ENCODE measurements around the gene CAMK2D.

CAMK2D gene

GRCh38 chr4:113457121-113457520 is 304.4 kb downstream of the CAMK2D start:
- no peak overlapping the region for H3K27ac ChIP-seq
- TF ChIP-seq, protein P1, sequence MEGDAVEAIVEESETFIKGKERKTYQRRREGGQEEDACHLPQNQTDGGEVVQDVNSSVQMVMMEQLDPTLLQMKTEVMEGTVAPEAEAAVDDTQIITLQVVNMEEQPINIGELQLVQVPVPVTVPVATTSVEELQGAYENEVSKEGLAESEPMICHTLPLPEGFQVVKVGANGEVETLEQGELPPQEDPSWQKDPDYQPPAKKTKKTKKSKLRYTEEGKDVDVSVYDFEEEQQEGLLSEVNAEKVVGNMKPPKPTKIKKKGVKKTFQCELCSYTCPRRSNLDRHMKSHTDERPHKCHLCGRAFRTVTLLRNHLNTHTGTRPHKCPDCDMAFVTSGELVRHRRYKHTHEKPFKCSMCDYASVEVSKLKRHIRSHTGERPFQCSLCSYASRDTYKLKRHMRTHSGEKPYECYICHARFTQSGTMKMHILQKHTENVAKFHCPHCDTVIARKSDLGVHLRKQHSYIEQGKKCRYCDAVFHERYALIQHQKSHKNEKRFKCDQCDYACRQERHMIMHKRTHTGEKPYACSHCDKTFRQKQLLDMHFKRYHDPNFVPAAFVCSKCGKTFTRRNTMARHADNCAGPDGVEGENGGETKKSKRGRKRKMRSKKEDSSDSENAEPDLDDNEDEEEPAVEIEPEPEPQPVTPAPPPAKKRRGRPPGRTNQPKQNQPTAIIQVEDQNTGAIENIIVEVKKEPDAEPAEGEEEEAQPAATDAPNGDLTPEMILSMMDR (conservative IDR thresholded peaks at IDR 0.05): no peak

DNA sequence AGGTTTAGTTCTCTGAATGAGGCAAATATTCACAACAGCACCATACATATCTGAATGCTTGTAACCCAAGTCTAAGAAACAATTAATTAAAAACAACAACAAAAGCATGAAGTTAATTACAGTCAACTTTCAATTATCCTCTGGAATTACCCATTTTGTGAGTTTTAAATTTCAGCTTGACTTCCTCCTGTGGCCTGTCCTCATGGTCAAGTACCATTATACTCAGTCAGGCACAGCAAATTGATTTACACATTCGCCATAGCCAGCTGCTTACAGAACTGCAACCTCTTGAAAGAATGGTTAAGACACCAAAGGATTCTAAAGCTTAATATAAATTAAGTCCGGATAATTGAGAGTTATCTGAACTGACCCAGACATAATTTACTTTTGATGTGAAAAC is 306.5 kb downstream of the CAMK2D start:
- H3K27ac ChIP-seq: no peak overlapping the region
- TF ChIP-seq, protein P1 (conservative IDR thresholded peaks at IDR 0.05): no peak

DNA sequence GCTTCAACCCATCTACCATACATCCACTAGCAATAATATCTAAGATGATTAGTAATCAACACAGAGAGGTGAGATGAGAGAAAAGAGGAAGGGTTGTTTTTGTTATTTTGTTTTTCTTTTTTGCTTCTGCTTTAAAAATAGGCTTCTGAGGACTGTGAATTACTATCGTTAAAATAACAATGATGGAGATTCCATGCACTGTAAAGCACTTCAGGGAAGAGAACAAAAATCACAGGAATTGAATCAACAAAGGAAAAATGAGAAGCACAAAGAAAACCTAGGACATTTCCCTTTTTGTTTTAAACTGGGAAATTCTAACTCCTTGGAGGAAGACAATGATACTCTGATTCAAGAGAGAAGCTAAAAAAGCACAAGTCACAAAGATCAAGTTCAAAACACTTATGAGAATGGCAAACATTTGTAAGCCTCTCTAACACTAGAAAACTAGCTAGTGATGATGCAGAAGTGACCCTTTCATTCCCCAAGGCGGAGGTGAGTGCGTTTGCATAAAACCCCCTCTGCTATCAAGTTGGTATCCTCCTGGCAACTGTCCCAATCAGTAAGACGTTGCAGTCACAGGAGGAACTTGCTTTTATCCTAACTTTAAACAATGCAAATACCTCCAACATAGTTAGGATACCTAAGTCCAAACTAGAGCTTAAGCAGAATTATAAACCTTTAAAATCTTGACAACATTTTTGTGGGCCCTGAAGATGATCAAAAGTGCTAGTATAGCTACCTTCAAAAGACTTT is 308.5 kb downstream of the CAMK2D start:
- TF ChIP-seq, protein P1 (conservative IDR thresholded peaks at IDR 0.05): no peak
- no peak overlapping the region for H3K27ac ChIP-seq

DNA sequence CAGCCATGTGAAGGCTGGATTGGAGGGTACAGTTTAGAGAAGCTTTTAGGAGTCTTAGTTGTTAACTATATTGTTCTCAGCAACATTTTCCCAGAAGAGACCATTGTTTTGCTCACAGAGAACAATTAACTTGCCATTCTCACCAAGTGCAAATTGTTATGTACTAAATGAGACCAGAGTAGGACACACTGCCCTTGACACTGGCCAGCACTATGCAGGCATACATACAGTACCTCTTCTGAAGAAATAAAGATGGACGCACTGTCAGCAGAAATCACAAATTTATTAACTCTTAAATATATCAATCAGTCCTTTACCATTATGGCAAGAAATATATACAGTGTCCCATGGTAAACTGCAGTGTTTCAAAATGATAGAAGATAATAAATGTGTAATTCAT is 309.4 kb downstream of the CAMK2D start:
- TF ChIP-seq, protein P1 (conservative IDR thresholded peaks at IDR 0.05): no peak
- H3K27ac ChIP-seq: no peak overlapping the region

DNA sequence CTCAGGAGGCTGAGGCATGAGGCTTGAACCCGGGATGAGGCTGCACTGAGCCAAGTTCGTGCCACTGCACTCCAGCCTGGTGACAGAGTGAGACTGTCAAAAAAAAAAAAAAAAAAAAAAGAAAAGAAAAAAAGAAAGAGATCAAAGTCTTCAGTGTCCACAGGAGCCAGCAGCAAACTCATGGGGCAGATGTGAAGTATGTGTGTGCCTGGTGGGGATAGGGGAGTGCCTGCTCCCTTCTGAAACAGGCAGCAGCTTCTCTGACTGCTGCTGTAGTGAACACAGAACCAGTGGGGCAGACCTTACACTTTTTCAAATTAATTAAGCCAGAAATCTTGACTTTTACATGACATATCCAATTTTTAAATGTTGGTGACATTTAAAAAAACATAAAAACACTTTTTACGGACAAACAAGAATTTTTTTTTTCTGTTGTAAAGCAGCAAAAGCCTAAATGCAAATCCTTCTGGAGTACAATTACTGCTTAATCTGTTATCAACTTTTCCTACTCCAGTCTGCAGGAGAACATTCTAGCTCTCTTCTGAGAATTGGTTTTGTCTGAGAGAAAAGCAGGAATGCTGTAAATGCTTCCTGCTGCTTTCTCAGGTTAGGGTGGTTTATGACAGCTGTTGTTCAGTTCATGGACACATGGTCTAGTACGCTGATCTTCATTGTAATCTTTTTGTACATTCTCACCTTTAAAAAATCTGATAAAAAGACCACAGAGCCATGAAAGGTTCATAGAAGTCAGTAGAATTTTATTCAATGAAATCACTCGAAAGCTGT is 311.1 kb downstream of the CAMK2D start:
- TF ChIP-seq, protein P1 (conservative IDR thresholded peaks at IDR 0.05): no peak
- no peak overlapping the region for H3K27ac ChIP-seq

DNA sequence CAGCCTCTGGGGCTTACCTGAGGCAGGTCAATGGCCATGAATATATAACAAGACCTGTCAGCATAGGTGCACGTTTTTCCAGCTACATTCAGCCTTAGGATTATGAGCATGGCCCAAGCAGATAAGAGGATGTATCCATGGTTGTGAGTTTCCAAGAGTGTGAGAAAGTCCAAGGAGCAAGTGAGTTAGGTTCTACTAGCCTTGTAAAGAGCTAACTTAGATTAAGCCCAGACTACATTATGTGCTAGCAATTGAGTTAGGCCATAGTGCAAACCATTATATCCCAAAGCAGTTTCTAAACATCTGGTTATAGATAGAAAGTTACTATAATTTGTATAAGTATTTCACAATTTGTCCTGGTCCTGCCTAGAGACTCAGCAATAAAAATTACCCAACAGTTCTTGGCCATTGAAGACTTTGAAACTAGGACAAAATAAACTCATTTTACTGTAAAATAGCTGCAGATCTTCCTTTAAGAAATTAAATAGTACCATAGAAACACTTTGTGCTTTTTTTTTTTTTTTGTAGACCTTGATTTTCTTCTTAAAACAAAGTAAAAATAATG is 312.0 kb downstream of the CAMK2D start:
- no peak overlapping the region for H3K27ac ChIP-seq
- TF ChIP-seq, protein P1 (conservative IDR thresholded peaks at IDR 0.05): no peak

DNA sequence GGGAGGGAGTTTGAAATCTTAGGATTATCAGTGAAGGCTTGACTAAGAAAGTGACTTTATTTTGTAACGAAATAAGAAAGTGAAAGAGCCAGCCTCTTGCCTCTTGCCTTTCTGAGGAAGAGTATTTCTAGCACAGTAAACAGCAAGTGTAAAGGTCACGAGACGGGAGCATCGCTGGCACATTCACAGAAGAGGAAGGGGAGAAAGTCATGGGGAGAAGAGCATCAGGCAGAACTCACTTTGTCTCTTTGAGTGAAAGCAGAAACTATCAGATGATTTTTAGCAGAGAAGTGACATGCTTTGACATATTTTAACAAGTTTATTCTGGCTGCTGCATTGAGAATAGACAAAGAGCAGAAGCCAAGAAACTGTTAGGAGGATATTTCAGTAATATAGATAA is 313.8 kb downstream of the CAMK2D start:
- TF ChIP-seq, protein P1 (conservative IDR thresholded peaks at IDR 0.05): no peak
- H3K27ac ChIP-seq: no peak overlapping the region

Data from VCaP (cell line).